Measurements from ENCODE around the gene PDZK1IP1.
A peak's percentile ranks its signal among the peaks of the same experiment; 100 is the strongest.

PDZK1IP1 gene

GRCh38 chr1:47211796-47212269 lies 22.0 kb upstream of the PDZK1IP1 start:
- TF ChIP-seq POLR2AphosphoS5 (IDR thresholded peaks at IDR 0.05; ENCODE audit: low read depth, low read length) = 0 out of 2 replicates have a peak, but pooled peaks have one; percentile 42
- TF ChIP-seq FOXP2 (optimal IDR thresholded peaks at IDR 0.05; ENCODE audit: borderline replicate concordance, extremely low read depth, extremely low read length, insufficient read depth) = no peak
- no peak for TF ChIP-seq TAF1 (IDR thresholded peaks at IDR 0.05; ENCODE audit: borderline replicate concordance, insufficient read depth, low read length)

DNA sequence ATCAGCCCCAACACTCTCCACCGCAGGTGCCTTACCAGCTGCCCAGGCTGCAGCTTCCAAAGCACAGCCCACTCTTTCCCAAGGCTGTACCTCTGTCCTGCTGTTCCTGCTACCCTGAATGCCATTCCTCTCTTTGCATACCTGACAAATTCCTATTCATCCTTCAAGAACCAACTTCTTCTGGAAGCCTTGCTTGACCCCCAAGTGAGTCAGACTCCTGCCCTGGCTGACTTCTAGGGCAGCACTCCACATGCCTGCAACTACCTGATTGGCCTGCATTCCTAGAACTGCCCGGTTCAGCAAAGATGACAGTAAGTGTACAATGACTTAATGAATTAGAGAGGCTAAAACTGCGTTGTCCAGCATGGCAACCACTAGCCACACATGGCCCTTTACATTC lies 20.8 kb upstream of the PDZK1IP1 start:
- TF ChIP-seq REST (IDR thresholded peaks at IDR 0.05; ENCODE audit: insufficient read depth in 1 of 2, low read depth in 2 of 2, low read length in 2 of 2) (no peak), SIN3A (IDR thresholded peaks at IDR 0.05; ENCODE audit: borderline replicate concordance, insufficient read depth, low read length) (no peak), FOXP2 (optimal IDR thresholded peaks at IDR 0.05; ENCODE audit: borderline replicate concordance, extremely low read depth, extremely low read length, insufficient read depth) (no peak), TAF1 (IDR thresholded peaks at IDR 0.05; ENCODE audit: borderline replicate concordance, insufficient read depth, low read length) (no peak), POLR2AphosphoS5 (IDR thresholded peaks at IDR 0.05; ENCODE audit: low read depth, low read length) (no peak)

- no peak for TF ChIP-seq SIN3A (IDR thresholded peaks at IDR 0.05; ENCODE audit: borderline replicate concordance, insufficient read depth, low read length)
- no peak for TF ChIP-seq REST (IDR thresholded peaks at IDR 0.05; ENCODE audit: insufficient read depth in 1 of 2, low read depth in 2 of 2, low read length in 2 of 2)
- TF ChIP-seq TAF1 (IDR thresholded peaks at IDR 0.05; ENCODE audit: borderline replicate concordance, insufficient read depth, low read length) = no peak
- no peak for TF ChIP-seq POLR2AphosphoS5 (IDR thresholded peaks at IDR 0.05; ENCODE audit: low read depth, low read length)
- no peak for TF ChIP-seq FOXP2 (optimal IDR thresholded peaks at IDR 0.05; ENCODE audit: borderline replicate concordance, extremely low read depth, extremely low read length, insufficient read depth)
Measured at GRCh38 chr1:47209725-47210325, 20.0 kb upstream of the PDZK1IP1 start.

DNA sequence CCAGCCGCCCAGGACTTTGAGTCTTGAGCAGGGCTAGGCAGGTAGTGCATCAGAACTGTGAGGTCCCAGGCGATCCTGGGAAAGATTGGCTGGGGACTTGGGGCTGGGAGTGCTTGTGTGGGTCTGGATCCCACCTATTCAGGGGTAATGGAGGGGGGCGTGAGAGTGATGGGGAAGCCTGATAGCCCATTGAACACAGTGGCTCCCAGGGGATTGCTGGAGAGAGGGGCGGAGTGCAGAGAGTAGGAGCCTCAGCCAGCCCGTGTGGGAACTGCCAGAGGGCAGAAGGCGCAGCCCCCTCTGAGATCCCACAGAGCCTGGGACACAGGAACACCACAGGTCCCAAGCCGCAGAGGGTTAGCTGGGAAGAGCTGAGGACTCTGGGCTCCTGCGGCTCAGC lies 19.3 kb upstream of the PDZK1IP1 start:
- TF ChIP-seq REST (IDR thresholded peaks at IDR 0.05; ENCODE audit: insufficient read depth in 1 of 2, low read depth in 2 of 2, low read length in 2 of 2) = no peak
- no peak for TF ChIP-seq POLR2AphosphoS5 (IDR thresholded peaks at IDR 0.05; ENCODE audit: low read depth, low read length)
- no peak for TF ChIP-seq FOXP2 (optimal IDR thresholded peaks at IDR 0.05; ENCODE audit: borderline replicate concordance, extremely low read depth, extremely low read length, insufficient read depth)
- no peak for TF ChIP-seq TAF1 (IDR thresholded peaks at IDR 0.05; ENCODE audit: borderline replicate concordance, insufficient read depth, low read length)
- TF ChIP-seq SIN3A (IDR thresholded peaks at IDR 0.05; ENCODE audit: borderline replicate concordance, insufficient read depth, low read length) = no peak

DNA sequence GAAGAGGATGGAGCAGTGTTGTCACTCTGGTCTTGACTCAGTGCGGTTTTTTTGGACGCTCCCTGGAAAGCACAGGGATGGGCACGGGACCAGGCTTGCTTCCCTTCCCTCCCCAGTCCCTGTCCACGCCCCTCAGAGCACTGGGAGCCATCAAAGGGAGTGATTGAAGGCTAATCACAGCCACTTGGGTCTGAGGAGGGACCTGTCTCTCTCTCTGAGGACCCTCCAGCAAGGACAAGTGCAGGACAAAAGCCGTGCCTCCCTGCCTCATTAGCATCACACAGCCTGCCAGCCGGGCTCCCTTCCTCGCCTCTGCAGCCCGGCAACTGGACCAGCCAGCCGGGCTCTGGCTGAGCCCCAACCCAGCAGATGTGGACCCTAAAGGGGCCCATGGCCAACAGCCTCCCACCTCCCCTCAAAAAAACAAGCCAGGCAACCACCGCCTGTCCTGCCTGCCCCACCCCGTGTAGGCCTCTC lies 18.6 kb upstream of the PDZK1IP1 start:
- TF ChIP-seq POLR2AphosphoS5 (IDR thresholded peaks at IDR 0.05; ENCODE audit: low read depth, low read length) = no peak
- TF ChIP-seq TAF1 (IDR thresholded peaks at IDR 0.05; ENCODE audit: borderline replicate concordance, insufficient read depth, low read length) = no peak
- TF ChIP-seq REST (IDR thresholded peaks at IDR 0.05; ENCODE audit: insufficient read depth in 1 of 2, low read depth in 2 of 2, low read length in 2 of 2) = no peak
- TF ChIP-seq SIN3A (IDR thresholded peaks at IDR 0.05; ENCODE audit: borderline replicate concordance, insufficient read depth, low read length) = no peak
- no peak for TF ChIP-seq FOXP2 (optimal IDR thresholded peaks at IDR 0.05; ENCODE audit: borderline replicate concordance, extremely low read depth, extremely low read length, insufficient read depth)

All from PFSK-1 (cell line).